Endodermal cell (in vitro differentiated cells): ENCODE results near the gene SMG6. TPM values are rescaled to one million over a fixed set of nuclear protein-coding genes. Genes with fewer than 3 reads are reported as not detected.

Experiments used
- DNase-seq: peaks from one replicate; pipeline ENCODE4 v3.0.0-alpha.2; 2017
- H3K27ac ChIP-seq: 2 replicates; pipeline ENCODE4 v1.5.1; 2013; ENCODE audit warnings: mild to moderate bottlenecking, low read depth, low read length, moderate library complexity
- H3K27me3 ChIP-seq: 2 replicates; pipeline ENCODE4 v1.6.1; 2013; ENCODE audit warnings: mild to moderate bottlenecking, low read length, moderate library complexity; ENCODE audit not compliant: insufficient read depth, control insufficient read depth, poor library complexity, severe bottlenecking
- H3K36me3 ChIP-seq: 2 replicates; pipeline ENCODE4 v1.7.0; 2013; ENCODE audit warnings: mild to moderate bottlenecking, low read length, moderate library complexity; ENCODE audit not compliant: control insufficient read depth, insufficient read depth
- H3K4me1 ChIP-seq: one replicate; pipeline ENCODE4 v1.7.0; 2013; ENCODE audit warnings: low read length; ENCODE audit not compliant: control insufficient read depth, insufficient read depth
- H3K4me3 ChIP-seq: 2 replicates; pipeline ENCODE4 v1.5.1; 2013; ENCODE audit warnings: mild to moderate bottlenecking, low read length, moderate library complexity
- H3K9ac ChIP-seq: 2 replicates; pipeline ENCODE4 v1.6.1; 2013; ENCODE audit warnings: mild to moderate bottlenecking, low read length, moderate library complexity; ENCODE audit not compliant: poor library complexity, severe bottlenecking; ENCODE audit errors: extremely low read depth
- H3K9me3 ChIP-seq: 2 replicates; pipeline ENCODE4 v1.6.1; 2013; ENCODE audit warnings: mild to moderate bottlenecking, low read length, moderate library complexity; ENCODE audit not compliant: control insufficient read depth
- H3K27ac Mint-ChIP-seq: 2 replicates; pipeline ENCODE4 v1.8.0; 2020; ENCODE audit warnings: mixed read lengths
- H3K27me3 Mint-ChIP-seq: 2 replicates; pipeline ENCODE4 v1.8.0; 2021; ENCODE audit warnings: mild to moderate bottlenecking, mixed read lengths; ENCODE audit not compliant: insufficient read depth
- H3K36me3 Mint-ChIP-seq: 2 replicates; pipeline ENCODE4 v1.8.0; 2020; ENCODE audit warnings: low read depth, mixed read lengths
- H3K4me1 Mint-ChIP-seq: 2 replicates; pipeline ENCODE4 v1.8.0; 2020; ENCODE audit warnings: mixed read lengths
- H3K4me3 Mint-ChIP-seq: 2 replicates; pipeline ENCODE4 v1.8.0; 2020; ENCODE audit warnings: mild to moderate bottlenecking, moderate library complexity, mixed read lengths
- H3K9me3 Mint-ChIP-seq: 2 replicates; pipeline ENCODE4 v1.8.0; 2020; ENCODE audit warnings: mild to moderate bottlenecking, mixed read lengths
- CTCF ChIP-seq: fragments of 200-600 bp; sonication (generic); conservative IDR thresholded peaks from 2 replicates; pipeline ENCODE4 v1.5.0; 2021; ENCODE audit warnings: antibody characterized with exemption, mild to moderate bottlenecking
- WGBS, 2 experiments: methylation state at CpG; one replicate each; pipeline versions ENCODE4 v1.1.5 to v1.1.7; 2013; ENCODE audit warnings: missing lambda C conversion rate in 2 of 2, mixed read lengths in 1 of 2; ENCODE audit not compliant: insufficient coverage in 1 of 2, insufficient read length in 1 of 2; 5-methylcytosine and 5-hydroxymethylcytosine counted together
- total RNA-seq, 2 donors: library from RNA; stranded (reverse); fragmentation: NEBNext Ultra II Directional in 1 of 2; extraction: Animal tissue kit (Norgen Biotek cat#: 25700) in 1 of 2; gene quantifications; 2 replicates in 1 of 2; 3 replicates in 1 of 2; pipeline ENCODE4 v1.2.1, GENCODE V29; 2021

Gene SMG6
- total RNA-seq, 2 donors from 2014 or later, result 44.3 to 56.7 TPM

- peak overlapping the region; percentile 70 for H3K27ac ChIP-seq
- H3K4me1 ChIP-seq, result peaks cover 8% of the 10 kb centered on the region
- TF ChIP-seq CTCF, result peak; percentile 63
- Mint-ChIP-seq H3K9me3 (no peaks in the 10 kb centered on the region), H3K27me3 (no peaks in the 10 kb centered on the region), H3K36me3 (peaks cover 28% of the 10 kb centered on the region), H3K4me1 (peaks cover 24% of the 10 kb centered on the region), H3K4me3 (no peak overlapping the region), H3K27ac (peak overlapping the region; percentile 74)
- H3K4me3 ChIP-seq, result no peak overlapping the region
- H3K9me3 ChIP-seq, result no peaks in the 10 kb centered on the region
- WGBS, 2 experiments, result 89 to 91% methylated on average over 12 of the region's 12 CpGs
- peaks cover 24% of the 10 kb centered on the region for H3K36me3 ChIP-seq
- H3K9ac ChIP-seq, result no peak overlapping the region
- DNase-seq, result peak; percentile 80
- H3K27me3 ChIP-seq, result no peaks in the 10 kb centered on the region
Measured at GRCh38 chr17:2094891-2095535, 208.6 kb downstream of the SMG6 start.

GRCh38 chr17:2093349-2093748, 210.2 kb downstream of the SMG6 start:
- no peak for TF ChIP-seq CTCF
- Mint-ChIP-seq H3K36me3 (peaks cover 20% of the 10 kb centered on the region), H3K27ac (peak overlapping the region; percentile 48), H3K4me3 (no peak overlapping the region), H3K4me1 (peaks cover 36% of the 10 kb centered on the region), H3K27me3 (no peaks in the 10 kb centered on the region), H3K9me3 (no peaks in the 10 kb centered on the region)
- 89 to 98% methylated on average over 3 to 5 of the region's 5 CpGs for WGBS, 2 experiments
- Histone ChIP-seq H3K4me3 (no peak overlapping the region), H3K27me3 (no peaks in the 10 kb centered on the region), H3K9me3 (no peaks in the 10 kb centered on the region), H3K27ac (no peak overlapping the region), H3K4me1 (peaks cover 8% of the 10 kb centered on the region), H3K36me3 (peaks cover 23% of the 10 kb centered on the region), H3K9ac (no peak overlapping the region)
- peak; percentile 53 for DNase-seq

- H3K9ac ChIP-seq, result no peak overlapping the region
- TF ChIP-seq CTCF, result peak; percentile 62
- no peaks in the 10 kb centered on the region for H3K9me3 Mint-ChIP-seq
- WGBS, 2 experiments, result 94 to 96% methylated on average over 4 of the region's 4 CpGs
- peaks cover 34% of the 10 kb centered on the region for H3K36me3 ChIP-seq
- no peak overlapping the region for H3K4me3 Mint-ChIP-seq
- DNase-seq, result peak; percentile 70
- no peak overlapping the region for H3K4me3 ChIP-seq
- H3K27me3 ChIP-seq, result no peaks in the 10 kb centered on the region
- no peak overlapping the region for H3K27ac ChIP-seq
- no peaks in the 10 kb centered on the region for H3K9me3 ChIP-seq
- H3K27me3 Mint-ChIP-seq, result no peaks in the 10 kb centered on the region
- H3K4me1 Mint-ChIP-seq, result peaks cover 36% of the 10 kb centered on the region
- peaks cover 21% of the 10 kb centered on the region for H3K36me3 Mint-ChIP-seq
- peak overlapping the region; percentile 6 for H3K27ac Mint-ChIP-seq
- H3K4me1 ChIP-seq, result peaks cover 8% of the 10 kb centered on the region
Measured at GRCh38 chr17:2092253-2092652, 211.3 kb downstream of the SMG6 start.
